ENCODE results near the gene ANKHD1. TPM values are rescaled to one million over a fixed set of nuclear protein-coding genes. Genes with fewer than 3 reads are reported as not detected.
A peak's percentile ranks its signal among the peaks of the same experiment; 100 is the strongest.

ANKHD1 gene
- total and polyA plus RNA-seq, 2 of the 8 experiments (the other 6 are each of a cell fraction or from before 2014, with no cell fraction given): 69.9 to 108 TPM

DNA sequence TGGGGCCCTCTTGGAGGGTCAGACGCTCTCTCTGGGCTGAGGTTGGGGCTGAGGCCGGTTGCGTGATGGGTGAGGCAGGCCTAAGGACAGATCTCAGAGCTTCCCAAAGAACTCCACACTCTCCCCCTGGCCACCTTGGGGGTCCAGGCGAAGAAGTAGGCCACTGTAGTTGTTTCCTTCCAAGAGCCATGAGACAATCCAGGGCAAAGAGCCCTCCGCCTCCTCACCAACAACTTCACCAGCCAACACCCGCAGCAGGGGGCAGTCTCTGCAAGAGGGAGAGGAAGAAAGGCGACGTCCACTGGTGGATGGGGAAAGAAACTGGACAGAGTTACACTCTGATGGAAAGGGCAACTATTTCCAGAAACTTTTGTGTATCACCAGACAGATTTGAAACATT, 173.7 kb downstream of the ANKHD1 start:
- Histone ChIP-seq H4K20me1 (replicated peaks in 1 of 2; ENCODE audit: control insufficient read depth in 1 of 2, insufficient read depth in 2 of 2, low read length in 2 of 2) (no peaks in the 10 kb centered on the region), H3K23me2 (ENCODE audit: low read depth, low read length) (no peaks in the 10 kb centered on the region), H2BK5ac (ENCODE audit: low read depth, low read length) (no peak overlapping the region), H3K18ac (ENCODE audit: extremely low read depth, low read length) (no peak overlapping the region), H3K4ac (replicated peaks; ENCODE audit: insufficient read length, low read depth, low read length) (no peak overlapping the region), H2BK120ac (replicated peaks; ENCODE audit: low read depth, low read length) (no peak overlapping the region), H4K5ac (ENCODE audit: insufficient read length, low read depth, low read length) (no peak overlapping the region), H3K27me3 (replicated peaks in 1 of 4; ENCODE audit: control insufficient read depth in 3 of 4, extremely low read depth in 1 of 4, insufficient read depth in 3 of 4, low read length in 3 of 4) (no peaks in the 10 kb centered on the region), H3K4me2 (ENCODE audit: insufficient read depth in 1 of 2, low read depth in 2 of 2, low read length in 2 of 2) (no peak overlapping the region), H2BK15ac (ENCODE audit: low read length) (no peak overlapping the region), H3K14ac (ENCODE audit: insufficient read length) (no peak overlapping the region), H3K9me3 (ENCODE audit: insufficient read depth in 2 of 2, low read depth in 1 of 2, low read length in 1 of 2) (no peaks in the 10 kb centered on the region), H4K8ac (ENCODE audit: extremely low read depth, insufficient read depth, low read length) (no peak overlapping the region), H3K4me1 (replicated peaks in 1 of 4; ENCODE audit: control insufficient read depth in 3 of 4, insufficient read depth in 4 of 4, low read length in 3 of 4) (no peaks in the 10 kb centered on the region), H3K27ac (ENCODE audit: low read depth, low read length) (no peak overlapping the region), H3K79me1 (ENCODE audit: low read depth, low read length) (no peaks in the 10 kb centered on the region), H3K36me3 (ENCODE audit: control insufficient read depth in 2 of 4, insufficient read depth in 4 of 4, low read length in 3 of 4) (no peaks in the 10 kb centered on the region), H4K91ac (replicated peaks; ENCODE audit: insufficient read length, low read length) (no peak overlapping the region), H3K9ac (replicated peaks in 1 of 4; ENCODE audit: extremely low read depth in 1 of 4, low read depth in 3 of 4, low read length in 3 of 4) (no peak overlapping the region), H2BK12ac (ENCODE audit: low read depth, low read length) (no peak overlapping the region), H2BK20ac (ENCODE audit: low read length) (no peak overlapping the region), H2AFZ (ENCODE audit: low read length) (no peak overlapping the region), H2AK5ac (ENCODE audit: low read depth, low read length) (no peak overlapping the region), H3K56ac (replicated peaks; ENCODE audit: insufficient read length, low read depth, low read length) (no peak overlapping the region), H3K79me2 (ENCODE audit: control insufficient read depth in 1 of 2, insufficient read depth in 2 of 2, low read length in 2 of 2) (no peaks in the 10 kb centered on the region), H3K23ac (ENCODE audit: insufficient read length) (no peak overlapping the region), H3K4me3 (ENCODE audit: extremely low read depth in 1 of 4, insufficient read depth in 2 of 4, low read depth in 3 of 4, low read length in 4 of 4) (no peak overlapping the region)
- DNase-seq (ENCODE audit: low read depth in 1 of 2, low spot score in 2 of 2) (no peak), FAIRE-seq (no peak)
- 88% methylated on average over 8 of the region's 8 CpGs; no CpG with 5 or more reads in 1 of the 2 experiments for WGBS, 2 experiments (ENCODE audit: extremely low coverage in 1 of 2, insufficient coverage in 1 of 2, insufficient read length in 1 of 2, insufficient replicate concordance in 2 of 2, low coverage in 1 of 2, low lambda C conversion rate in 2 of 2, missing lambda C conversion rate in 1 of 2)
- POLR2A ChIA-PET (ENCODE audit: partially characterized antibody): no interaction called here
- TF ChIP-seq MAFK (IDR thresholded peaks at IDR 0.05; ENCODE audit: low read depth, low read length): no peak
- TF ChIP-seq, protein P1, sequence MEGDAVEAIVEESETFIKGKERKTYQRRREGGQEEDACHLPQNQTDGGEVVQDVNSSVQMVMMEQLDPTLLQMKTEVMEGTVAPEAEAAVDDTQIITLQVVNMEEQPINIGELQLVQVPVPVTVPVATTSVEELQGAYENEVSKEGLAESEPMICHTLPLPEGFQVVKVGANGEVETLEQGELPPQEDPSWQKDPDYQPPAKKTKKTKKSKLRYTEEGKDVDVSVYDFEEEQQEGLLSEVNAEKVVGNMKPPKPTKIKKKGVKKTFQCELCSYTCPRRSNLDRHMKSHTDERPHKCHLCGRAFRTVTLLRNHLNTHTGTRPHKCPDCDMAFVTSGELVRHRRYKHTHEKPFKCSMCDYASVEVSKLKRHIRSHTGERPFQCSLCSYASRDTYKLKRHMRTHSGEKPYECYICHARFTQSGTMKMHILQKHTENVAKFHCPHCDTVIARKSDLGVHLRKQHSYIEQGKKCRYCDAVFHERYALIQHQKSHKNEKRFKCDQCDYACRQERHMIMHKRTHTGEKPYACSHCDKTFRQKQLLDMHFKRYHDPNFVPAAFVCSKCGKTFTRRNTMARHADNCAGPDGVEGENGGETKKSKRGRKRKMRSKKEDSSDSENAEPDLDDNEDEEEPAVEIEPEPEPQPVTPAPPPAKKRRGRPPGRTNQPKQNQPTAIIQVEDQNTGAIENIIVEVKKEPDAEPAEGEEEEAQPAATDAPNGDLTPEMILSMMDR (IDR thresholded peaks at IDR 0.05; ENCODE audit: control extremely low read depth in 1 of 3, insufficient read depth in 1 of 3, low read depth in 1 of 3, low read length in 3 of 3): peak; percentile 44 to 55 (median 50); a peak in 3 of 4 replicates
- TF ChIP-seq RAD21 (IDR thresholded peaks at IDR 0.05 in 1 of 2, conservative IDR thresholded peaks at IDR 0.05 in 1 of 2; ENCODE audit: low read depth in 2 of 2, low read length in 2 of 2): peak; percentile 63 to 69
- CTCF ChIA-PET (ENCODE audit: partially characterized antibody): interaction anchor here (1.3 to 4.1 kb wide), 3 partner anchors 9 to 64 kb away, joined by 4 to 20 read pairs (median 8); partner anchors contain the start of gene TMCO6

Measured in H1 (cell line).